ENCODE measurements around the gene LCN1.

LCN1 gene

DNA sequence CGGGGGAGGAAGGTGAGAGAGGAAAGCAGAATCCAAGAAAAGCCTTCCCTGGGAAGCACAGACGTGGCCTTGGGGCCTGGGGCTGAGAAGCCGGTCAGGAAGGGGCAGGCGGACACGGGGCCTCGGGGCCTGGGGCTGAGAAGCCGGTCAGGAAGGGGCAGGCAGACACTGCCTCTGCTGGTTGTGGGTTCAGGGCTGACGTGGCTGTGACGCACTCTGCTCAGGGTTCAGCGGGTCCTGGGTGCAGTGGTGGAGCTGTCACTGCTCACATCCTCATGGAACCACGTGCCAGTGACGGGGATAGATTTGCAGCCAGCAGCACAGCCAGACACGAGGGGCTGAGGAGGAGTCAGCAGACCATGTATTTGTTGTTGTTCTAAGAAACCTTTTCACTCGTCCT is 53.1 kb downstream of the LCN1 start:
- DNase-seq = no peak

DNA sequence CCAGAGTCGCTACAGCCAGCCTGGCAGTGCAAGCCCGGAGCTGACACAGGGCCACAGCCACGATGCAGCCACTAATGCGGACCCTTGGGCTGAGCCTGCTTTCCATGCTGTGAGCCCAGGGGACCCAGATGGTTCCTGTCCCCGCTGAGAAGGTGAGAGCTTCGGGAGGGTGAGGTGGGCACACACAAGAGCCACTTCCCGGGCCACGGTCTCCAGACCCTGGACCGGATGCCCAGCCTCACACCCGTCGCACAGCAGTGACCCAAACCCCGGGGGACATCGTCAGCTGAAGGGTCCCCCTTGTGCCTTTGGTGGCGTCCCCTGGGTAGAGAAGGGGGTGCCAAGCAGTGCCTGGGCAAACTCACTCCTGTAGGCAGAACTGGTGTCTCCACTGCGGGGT is 53.7 kb downstream of the LCN1 start:
- DNase-seq = no peak

Measured in inflammatory macrophage treated with lipopolysaccharide for 4 hours (primary cell).